ENCODE measurements around the gene DNAJC13. TPM values are rescaled to one million over a fixed set of nuclear protein-coding genes. Genes with fewer than 3 reads are reported as not detected.

Gene DNAJC13
- total RNA-seq, 1 experiment from 2014 or later: 28.8 TPM

DNA sequence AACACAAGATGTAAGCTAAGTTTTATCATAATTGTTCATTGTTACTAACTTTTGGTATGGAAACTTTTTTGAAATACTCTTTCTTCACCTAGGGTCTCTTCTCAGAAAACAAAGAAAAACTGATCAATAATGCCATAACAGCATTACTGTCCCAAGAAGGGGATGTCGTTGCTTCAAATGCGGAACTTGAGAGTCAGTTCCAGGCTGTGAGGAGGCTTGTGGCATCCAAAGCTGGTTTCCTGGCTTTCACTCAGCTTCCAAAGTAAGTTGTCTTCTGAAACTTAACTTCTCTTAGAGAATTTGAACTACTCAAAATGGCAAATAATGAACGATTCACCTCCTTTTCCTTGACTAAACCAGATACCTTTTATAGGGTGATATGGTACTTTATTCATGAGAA, 39.3 kb downstream of the DNAJC13 start:
- no peak overlapping the region for H3K27ac ChIP-seq (ENCODE audit: low read depth, low read length)
- H4K20me1 ChIP-seq (ENCODE audit: insufficient read depth): no peaks in the 10 kb centered on the region
- TF ChIP-seq EGR1 (IDR thresholded peaks at IDR 0.05; ENCODE audit: low read depth): no peak
- TF ChIP-seq CBX3 (IDR thresholded peaks at IDR 0.05; ENCODE audit: low read depth): no peak
- H3K4me2 ChIP-seq (ENCODE audit: low read length): no peak overlapping the region
- RAD21 ChIA-PET (ENCODE audit: low non-redundant PET in 1 of 2, low total read pairs in 2 of 2, uncharacterized antibody in 2 of 2, unreplicated experiment in 2 of 2): no interaction called here
- H3K79me2 ChIP-seq (ENCODE audit: insufficient read depth, low read length): no peaks in the 10 kb centered on the region
- ATAC-seq (no peak), DNase-seq (ENCODE audit: low read depth, low spot score) (no peak)
- H3K9me2 ChIP-seq (ENCODE audit: insufficient read depth): no peaks in the 10 kb centered on the region
- no peak overlapping the region for H3K4me3 ChIP-seq (replicated peaks in 1 of 2; ENCODE audit: low read depth in 1 of 2, low read length in 2 of 2)
- H3K9me3 ChIP-seq (ENCODE audit: control insufficient read depth in 1 of 2, insufficient read depth in 1 of 2, low read depth in 1 of 2, low read length in 2 of 2): no peaks in the 10 kb centered on the region
- CTCF ChIA-PET: no interaction called here
- intact Hi-C loops (cut with micrococcal nuclease): no loop called here
- H3K36me3 ChIP-seq (ENCODE audit: control insufficient read depth in 1 of 2, insufficient read depth in 2 of 2, low read length in 2 of 2): peaks cover 12 to 20% of the 10 kb centered on the region in 2 experiments
- no peak overlapping the region for H2AFZ ChIP-seq (ENCODE audit: low read depth, low read length, poor library complexity, severe bottlenecking)
- H3K4me1 ChIP-seq (ENCODE audit: control insufficient read depth in 1 of 2, insufficient read depth in 2 of 2, low read length in 2 of 2): no peaks in the 10 kb centered on the region
- BruUV-seq (replicated peaks): no TSS peak
- H3K27me3 ChIP-seq (ENCODE audit: insufficient read depth, low read length): no peaks in the 10 kb centered on the region
- H3K9ac ChIP-seq (ENCODE audit: low read length): no peak overlapping the region
- POLR2A ChIA-PET: no interaction called here

DNA sequence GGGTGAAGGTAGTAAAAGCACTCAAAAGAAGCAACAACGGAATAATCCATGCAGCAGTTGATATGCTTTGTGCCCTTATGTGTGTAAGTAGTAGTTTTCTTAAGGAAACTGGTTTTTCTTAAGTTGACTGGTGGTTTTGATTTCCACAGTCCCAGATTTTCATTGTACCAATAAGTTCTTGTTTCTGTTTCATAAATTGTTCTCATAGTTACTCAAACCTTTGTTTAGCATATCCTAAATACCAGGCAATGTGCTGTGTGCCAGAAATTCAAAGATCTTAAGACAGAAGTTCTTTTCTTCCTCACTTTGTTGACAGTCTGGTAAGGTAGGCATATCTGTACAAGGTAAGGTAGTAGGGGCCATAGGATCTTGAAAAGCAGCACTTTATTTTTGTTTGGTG, 40.0 kb downstream of the DNAJC13 start:
- no TSS peak for BruUV-seq (replicated peaks)
- TF ChIP-seq MAX (IDR thresholded peaks at IDR 0.05) (no peak), SIN3A (IDR thresholded peaks at IDR 0.05; ENCODE audit: low read depth) (no peak), CEBPB (IDR thresholded peaks at IDR 0.05; ENCODE audit: low read depth) (no peak), SRF (IDR thresholded peaks at IDR 0.05; ENCODE audit: low read depth) (no peak), ELF1 (IDR thresholded peaks at IDR 0.05; ENCODE audit: borderline replicate concordance, low read depth) (no peak), POLR2A (IDR thresholded peaks at IDR 0.05; ENCODE audit: borderline replicate concordance, extremely low read depth, insufficient read depth, insufficient read length) (no peak), SP1 (IDR thresholded peaks at IDR 0.05; ENCODE audit: low read depth) (no peak), REST (IDR thresholded peaks at IDR 0.05; ENCODE audit: low read depth) (no peak), TCF7L2 (IDR thresholded peaks at IDR 0.05; ENCODE audit: borderline replicate concordance, extremely low read depth, insufficient read depth, insufficient read length) (no peak)
- TF ChIP-seq, protein P1, sequence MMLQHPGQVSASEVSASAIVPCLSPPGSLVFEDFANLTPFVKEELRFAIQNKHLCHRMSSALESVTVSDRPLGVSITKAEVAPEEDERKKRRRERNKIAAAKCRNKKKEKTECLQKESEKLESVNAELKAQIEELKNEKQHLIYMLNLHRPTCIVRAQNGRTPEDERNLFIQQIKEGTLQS (IDR thresholded peaks at IDR 0.05): no peak
- TF ChIP-seq, protein P2, sequence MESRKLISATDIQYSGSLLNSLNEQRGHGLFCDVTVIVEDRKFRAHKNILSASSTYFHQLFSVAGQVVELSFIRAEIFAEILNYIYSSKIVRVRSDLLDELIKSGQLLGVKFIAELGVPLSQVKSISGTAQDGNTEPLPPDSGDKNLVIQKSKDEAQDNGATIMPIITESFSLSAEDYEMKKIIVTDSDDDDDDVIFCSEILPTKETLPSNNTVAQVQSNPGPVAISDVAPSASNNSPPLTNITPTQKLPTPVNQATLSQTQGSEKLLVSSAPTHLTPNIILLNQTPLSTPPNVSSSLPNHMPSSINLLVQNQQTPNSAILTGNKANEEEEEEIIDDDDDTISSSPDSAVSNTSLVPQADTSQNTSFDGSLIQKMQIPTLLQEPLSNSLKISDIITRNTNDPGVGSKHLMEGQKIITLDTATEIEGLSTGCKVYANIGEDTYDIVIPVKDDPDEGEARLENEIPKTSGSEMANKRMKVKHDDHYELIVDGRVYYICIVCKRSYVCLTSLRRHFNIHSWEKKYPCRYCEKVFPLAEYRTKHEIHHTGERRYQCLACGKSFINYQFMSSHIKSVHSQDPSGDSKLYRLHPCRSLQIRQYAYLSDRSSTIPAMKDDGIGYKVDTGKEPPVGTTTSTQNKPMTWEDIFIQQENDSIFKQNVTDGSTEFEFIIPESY (IDR thresholded peaks at IDR 0.05; ENCODE audit: extremely low read depth, insufficient replicate concordance, low read length): no peak
- TF ChIP-seq, protein P3, sequence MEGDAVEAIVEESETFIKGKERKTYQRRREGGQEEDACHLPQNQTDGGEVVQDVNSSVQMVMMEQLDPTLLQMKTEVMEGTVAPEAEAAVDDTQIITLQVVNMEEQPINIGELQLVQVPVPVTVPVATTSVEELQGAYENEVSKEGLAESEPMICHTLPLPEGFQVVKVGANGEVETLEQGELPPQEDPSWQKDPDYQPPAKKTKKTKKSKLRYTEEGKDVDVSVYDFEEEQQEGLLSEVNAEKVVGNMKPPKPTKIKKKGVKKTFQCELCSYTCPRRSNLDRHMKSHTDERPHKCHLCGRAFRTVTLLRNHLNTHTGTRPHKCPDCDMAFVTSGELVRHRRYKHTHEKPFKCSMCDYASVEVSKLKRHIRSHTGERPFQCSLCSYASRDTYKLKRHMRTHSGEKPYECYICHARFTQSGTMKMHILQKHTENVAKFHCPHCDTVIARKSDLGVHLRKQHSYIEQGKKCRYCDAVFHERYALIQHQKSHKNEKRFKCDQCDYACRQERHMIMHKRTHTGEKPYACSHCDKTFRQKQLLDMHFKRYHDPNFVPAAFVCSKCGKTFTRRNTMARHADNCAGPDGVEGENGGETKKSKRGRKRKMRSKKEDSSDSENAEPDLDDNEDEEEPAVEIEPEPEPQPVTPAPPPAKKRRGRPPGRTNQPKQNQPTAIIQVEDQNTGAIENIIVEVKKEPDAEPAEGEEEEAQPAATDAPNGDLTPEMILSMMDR (IDR thresholded peaks at IDR 0.05 in 2 of 3, conservative IDR thresholded peaks at IDR 0.05 in 1 of 3; ENCODE audit: borderline replicate concordance in 1 of 3, insufficient read depth in 1 of 3, low read depth in 2 of 3, low read length in 2 of 3): no peak

More for the DNA sequence above, 40.0 kb downstream of the DNAJC13 start:
- H3K9me3 ChIP-seq (ENCODE audit: control insufficient read depth in 1 of 2, insufficient read depth in 1 of 2, low read depth in 1 of 2, low read length in 2 of 2): no peaks in the 10 kb centered on the region
- H3K79me2 ChIP-seq (ENCODE audit: insufficient read depth, low read length): no peaks in the 10 kb centered on the region
- no peaks in the 10 kb centered on the region for H4K20me1 ChIP-seq (ENCODE audit: insufficient read depth)
- POLR2A ChIA-PET: no interaction called here
- CTCF ChIA-PET: no interaction called here
- H3K9me2 ChIP-seq (ENCODE audit: insufficient read depth): no peaks in the 10 kb centered on the region
- H3K36me3 ChIP-seq (ENCODE audit: control insufficient read depth in 1 of 2, insufficient read depth in 2 of 2, low read length in 2 of 2): peaks cover 12 to 21% of the 10 kb centered on the region in 2 experiments
- H3K4me3 ChIP-seq (replicated peaks in 1 of 2; ENCODE audit: low read depth in 1 of 2, low read length in 2 of 2): no peak overlapping the region
- intact Hi-C loops (cut with micrococcal nuclease): no loop called here
- RAD21 ChIA-PET (ENCODE audit: low non-redundant PET in 1 of 2, low total read pairs in 2 of 2, uncharacterized antibody in 2 of 2, unreplicated experiment in 2 of 2): no interaction called here
- H3K9ac ChIP-seq (ENCODE audit: low read length): no peak overlapping the region
- no peaks in the 10 kb centered on the region for H3K27me3 ChIP-seq (ENCODE audit: insufficient read depth, low read length)
- H3K27ac ChIP-seq (ENCODE audit: low read depth, low read length): no peak overlapping the region
- ATAC-seq: no peak
- H3K4me1 ChIP-seq (ENCODE audit: control insufficient read depth in 1 of 2, insufficient read depth in 2 of 2, low read length in 2 of 2): no peaks in the 10 kb centered on the region
- H2AFZ ChIP-seq (ENCODE audit: low read depth, low read length, poor library complexity, severe bottlenecking): no peak overlapping the region
- H3K4me2 ChIP-seq (ENCODE audit: low read length): no peak overlapping the region
- no peak for DNase-seq (ENCODE audit: low read depth, low spot score)
